ENCODE measurements around the gene SPARC. TPM values are rescaled to one million over a fixed set of nuclear protein-coding genes. Genes with fewer than 3 reads are reported as not detected.
A peak's percentile ranks its signal among the peaks of the same experiment; 100 is the strongest.

The SPARC gene
- polyA plus RNA-seq, 1 donor: 3,722 TPM

- peak; percentile 86 for DNase-seq
Measured at GRCh38 chr5:151659001-151659754, 27.5 kb downstream of the SPARC start.

- DNase-seq: no peak
Measured at GRCh38 chr5:151657114-151657513, 29.6 kb downstream of the SPARC start.

DNA sequence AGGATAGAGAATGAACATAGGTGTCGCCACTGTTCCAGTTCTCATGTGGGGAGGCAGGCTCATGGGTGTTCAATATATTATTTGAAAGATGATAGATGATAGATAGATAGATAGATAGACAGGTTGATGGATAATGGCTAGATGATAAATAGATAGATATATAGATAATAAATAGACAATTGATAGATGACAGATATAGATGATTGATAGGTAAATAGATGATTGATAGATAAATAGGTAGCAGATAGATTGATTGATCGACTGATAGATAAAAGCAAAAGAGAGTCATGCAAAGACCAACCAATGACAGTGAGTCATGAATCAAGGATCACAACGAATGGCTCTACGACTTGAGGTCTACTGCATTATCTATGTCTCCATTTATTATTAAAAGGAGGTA lies 30.4 kb downstream of the SPARC start:
- DNase-seq: no peak

DNA sequence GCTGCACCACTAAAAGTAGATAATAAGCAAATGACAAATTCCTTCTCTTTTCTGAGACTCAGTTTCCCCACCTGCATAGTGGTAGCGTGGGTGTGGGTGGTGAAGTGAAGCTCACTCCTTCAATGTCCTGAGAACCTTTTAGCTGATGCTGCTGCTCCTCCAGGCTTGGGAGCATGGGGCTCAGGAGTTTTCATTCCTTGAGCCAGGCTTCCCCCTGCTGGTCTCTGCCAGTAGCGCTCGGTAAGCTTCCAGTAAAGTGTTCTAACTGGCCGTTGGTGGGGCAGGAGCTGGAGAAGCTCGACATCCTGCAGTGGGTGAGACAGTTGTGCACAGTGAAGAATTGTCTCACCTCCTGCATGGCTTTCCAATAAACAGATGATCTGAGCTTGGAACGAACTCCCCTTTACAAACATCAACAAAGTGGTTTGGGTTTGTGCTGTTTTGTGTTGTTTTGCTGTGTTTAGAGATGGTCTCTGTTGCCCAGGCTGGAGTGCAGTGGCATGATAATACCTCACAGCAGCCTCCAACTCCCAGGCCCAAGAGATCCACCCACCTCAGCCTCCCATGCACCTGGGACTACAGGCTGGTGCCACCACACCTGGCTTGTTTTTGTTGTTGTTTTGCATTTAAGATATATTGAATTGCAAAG lies 34.6 kb downstream of the SPARC start:
- DNase-seq: peak; percentile 83

DNA sequence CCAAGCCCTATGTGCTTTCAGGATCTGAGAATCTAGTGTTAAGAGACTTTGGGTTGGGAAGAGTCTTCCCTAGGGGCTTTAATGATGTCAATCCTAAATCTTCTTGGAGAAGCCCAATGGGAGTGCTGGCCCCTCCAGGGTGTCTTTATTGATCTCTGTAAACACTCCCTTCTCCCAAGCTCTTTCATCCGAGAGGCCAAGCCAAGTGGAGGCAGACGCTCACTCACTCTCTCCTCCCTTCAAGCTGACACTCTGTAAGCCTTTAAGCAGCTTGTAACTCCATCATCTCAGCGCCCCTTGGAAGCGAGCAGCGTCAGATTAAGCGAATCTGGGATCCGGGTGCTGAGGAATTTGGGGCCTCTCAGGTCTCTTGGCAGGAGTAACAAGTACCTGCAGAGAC lies 37.7 kb downstream of the SPARC start:
- no peak for DNase-seq

- DNase-seq: no peak
Measured at GRCh38 chr5:151648089-151648488, 38.6 kb downstream of the SPARC start.

GRCh38 chr5:151647320-151647861 lies 39.3 kb downstream of the SPARC start:
- no peak for DNase-seq

DNA sequence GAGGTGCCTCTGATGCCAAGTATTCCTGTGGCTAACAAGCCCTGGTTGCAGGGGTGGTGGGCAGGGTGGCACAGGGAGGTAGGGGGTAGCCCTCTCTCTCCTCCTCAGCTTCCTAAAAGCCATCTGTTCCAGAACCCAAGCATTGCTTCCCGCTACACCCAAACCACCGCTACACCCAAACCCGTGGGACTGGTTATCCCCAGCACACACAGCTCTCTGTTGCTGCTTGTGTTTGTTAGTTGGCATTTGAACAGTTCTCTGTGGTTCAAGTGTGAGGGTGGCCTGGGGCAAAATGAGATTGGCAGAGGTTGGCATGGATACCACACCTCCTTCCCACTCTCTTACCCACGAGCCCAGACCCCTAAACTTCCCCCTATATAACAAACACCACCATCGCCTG lies 40.4 kb downstream of the SPARC start:
- no peak for DNase-seq

DNA sequence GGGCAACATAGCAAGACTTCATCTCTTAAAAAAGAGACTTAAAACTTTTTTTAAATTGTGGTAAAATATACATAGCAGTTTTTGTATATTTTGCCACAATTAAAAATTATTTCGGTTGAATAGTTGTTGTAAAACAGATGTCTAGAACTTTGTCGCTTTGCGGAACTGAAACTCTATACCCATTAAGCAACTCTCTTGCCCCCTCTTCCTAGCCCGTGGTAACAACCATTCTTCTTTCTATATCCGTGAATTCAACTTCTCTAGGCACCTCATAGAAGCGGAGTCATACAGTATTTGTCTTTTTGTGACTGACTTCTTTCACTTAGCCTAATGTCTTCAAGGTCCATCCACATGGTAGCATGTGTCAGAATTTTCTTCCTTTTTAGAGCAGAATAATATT lies 43.3 kb downstream of the SPARC start:
- DNase-seq: no peak

- no peak for DNase-seq
Measured at GRCh38 chr5:151642472-151643140, 44.1 kb downstream of the SPARC start.

DNA sequence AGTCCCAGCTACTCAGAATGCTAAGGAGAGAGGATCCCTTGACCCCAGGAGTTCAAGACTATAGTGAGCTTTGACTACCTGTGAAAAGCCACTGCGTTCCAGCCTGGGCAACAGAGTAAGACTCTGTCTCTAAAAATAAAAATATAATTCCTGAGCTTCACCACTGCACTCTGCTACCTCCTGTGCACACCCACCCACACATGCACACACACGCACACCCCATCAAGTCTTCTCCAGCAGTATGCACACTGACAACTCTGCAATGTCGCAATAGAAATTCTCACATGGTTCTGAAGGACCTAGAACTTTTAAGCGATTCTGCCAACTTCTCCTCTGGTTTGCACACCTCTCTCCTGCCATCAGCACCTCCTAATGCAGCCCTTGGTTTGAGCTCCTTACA lies 48.1 kb downstream of the SPARC start:
- no peak for DNase-seq

DNA sequence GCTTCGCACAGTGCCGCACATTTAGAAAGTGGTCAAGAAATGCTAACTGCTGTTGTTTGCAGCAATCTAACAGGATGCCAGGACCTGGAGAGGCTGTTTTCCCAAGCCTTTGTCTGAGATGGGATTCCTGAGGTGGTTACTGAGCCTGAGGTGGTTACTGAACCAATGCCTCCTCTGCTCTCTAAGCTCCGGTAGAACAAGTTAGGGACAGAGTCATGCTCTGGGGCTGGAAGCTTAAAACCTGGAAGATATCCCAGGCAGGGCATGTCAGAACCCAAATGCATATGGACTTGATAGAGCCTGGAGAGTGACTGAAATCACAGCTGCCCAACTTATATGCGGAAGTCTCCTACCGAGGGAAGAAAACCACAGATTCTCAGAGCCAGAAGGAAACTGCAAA lies 49.0 kb downstream of the SPARC start:
- no peak for DNase-seq

- DNase-seq: no peak
Measured at GRCh38 chr5:151633892-151634291, 52.8 kb downstream of the SPARC start.

DNA sequence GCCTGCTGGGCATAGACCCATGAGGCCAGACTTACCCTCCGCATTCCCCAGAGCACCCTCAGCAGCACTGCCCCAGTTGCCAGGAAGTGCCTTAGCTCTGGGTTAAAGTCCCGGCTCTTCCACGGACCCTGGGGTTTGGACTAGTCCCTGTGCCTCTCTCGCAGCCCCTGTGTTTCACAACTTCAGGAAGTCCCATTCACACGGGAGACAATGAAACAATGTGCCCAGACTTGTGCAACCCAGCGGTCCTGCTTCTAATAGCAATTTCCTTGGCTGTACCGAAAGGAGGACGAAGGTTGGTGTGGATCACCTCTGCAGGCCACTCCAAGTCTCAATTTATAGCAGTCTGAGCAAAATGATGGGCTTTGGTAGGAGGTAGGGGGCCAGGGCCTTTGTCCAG lies 53.8 kb downstream of the SPARC start:
- no peak for DNase-seq

DNA sequence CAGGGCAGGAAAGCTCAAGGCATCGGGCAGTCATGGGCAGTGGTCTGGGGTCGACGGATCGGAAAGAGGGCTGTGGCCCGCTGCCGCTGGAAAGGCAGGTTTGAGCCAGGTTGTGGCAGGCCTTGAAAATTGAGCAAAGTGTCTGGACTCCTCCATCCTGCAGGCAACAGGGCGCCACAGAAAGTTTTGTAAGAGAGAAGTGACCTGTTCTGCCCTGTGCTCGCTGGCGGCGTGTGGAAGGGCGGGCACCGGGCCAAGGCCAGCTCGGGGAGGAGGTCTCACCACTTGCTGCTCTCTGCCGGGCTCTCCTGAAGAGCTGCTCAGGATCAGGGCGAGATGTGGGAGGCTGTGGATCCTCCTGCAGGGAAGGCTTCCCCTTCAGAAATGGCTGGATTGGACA lies 54.2 kb downstream of the SPARC start:
- no peak for DNase-seq

- DNase-seq: no peak
Measured at GRCh38 chr5:151631941-151632340, 54.8 kb downstream of the SPARC start.

- no peak for DNase-seq
Measured at GRCh38 chr5:151630088-151630487, 56.6 kb downstream of the SPARC start.

DNA sequence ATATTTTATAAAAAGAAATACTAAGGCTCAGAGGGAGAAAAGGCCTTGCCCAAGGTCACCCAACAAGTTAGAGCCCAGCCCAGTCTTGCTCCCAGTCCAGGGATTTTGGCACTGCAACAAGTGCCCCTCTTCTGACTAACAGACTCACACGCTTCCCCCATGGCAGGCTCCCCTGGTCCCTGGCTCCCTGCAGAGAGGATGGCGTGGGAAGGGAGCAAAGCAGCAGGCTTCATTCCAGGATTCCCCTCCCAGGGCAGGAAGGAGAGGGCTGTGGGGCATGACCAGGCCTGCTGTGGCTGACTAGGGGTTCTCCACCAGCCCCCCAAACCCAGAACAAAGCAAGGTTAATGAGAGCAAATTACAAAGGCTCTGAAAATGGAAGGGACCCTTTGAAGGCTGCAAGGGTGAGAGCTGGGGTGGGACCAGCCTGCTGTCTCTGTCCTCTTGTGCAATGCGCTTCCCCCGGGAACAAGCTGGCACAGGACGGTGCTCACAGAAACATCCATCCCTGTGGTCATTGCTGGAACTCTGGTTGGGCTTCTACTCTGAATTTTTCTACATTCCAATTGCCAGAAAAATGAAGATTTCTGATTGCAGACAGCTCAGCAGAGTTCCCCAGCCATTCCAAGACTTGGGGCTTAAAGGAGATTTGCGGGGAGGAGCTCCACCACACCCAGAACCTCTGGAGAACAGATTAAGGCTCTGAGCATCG lies 58.4 kb downstream of the SPARC start:
- no peak for DNase-seq

- DNase-seq: no peak
Measured at GRCh38 chr5:151627650-151628049, 59.1 kb downstream of the SPARC start.

- DNase-seq: no peak
Measured at GRCh38 chr5:151625285-151625684, 61.4 kb downstream of the SPARC start.

- DNase-seq: peak; percentile 42
Measured at GRCh38 chr5:151624476-151624875, 62.2 kb downstream of the SPARC start.

GRCh38 chr5:151622367-151623088 lies 64.2 kb downstream of the SPARC start:
- no peak for DNase-seq

Measured in hindlimb muscle (tissue), 1 donor.